ENCODE data around the gene SYCP2.

The SYCP2 gene

GRCh38 chr20:59835448-59836395, 97.7 kb downstream of the SYCP2 start:
- DNase-seq (ENCODE audit: low spot score) = peak; percentile 23
- in situ Hi-C loops (cut with MboI; ENCODE audit: low pct_unique_long_range_greater_than_20kb, low sequenced_read_pairs, unreplicated experiment) = no loop called here
- TF ChIP-seq CTCF (IDR thresholded peaks at IDR 0.05; ENCODE audit: extremely low read depth, insufficient read depth, missing control alignments) = no peak

DNA sequence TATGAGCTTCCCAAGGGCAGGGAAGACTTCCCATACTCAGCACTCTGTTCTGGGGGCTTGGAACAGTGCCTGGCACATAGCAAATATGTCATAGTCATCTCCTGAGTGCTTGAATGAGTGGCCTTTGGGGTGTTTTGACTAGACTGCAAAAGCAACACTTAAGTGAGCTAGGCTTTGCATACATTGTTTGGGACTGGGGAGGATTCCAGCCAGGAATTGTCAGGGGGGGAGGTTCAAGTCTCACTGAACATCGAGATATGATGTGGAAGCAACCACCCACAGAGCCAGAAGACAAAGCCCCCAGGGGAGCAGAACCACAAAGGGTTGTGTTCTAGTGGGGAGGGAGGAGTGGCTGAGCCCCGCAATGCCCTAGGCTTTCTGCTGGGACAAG, 98.4 kb downstream of the SYCP2 start:
- no peak for TF ChIP-seq CTCF (IDR thresholded peaks at IDR 0.05; ENCODE audit: extremely low read depth, insufficient read depth, missing control alignments)
- no peak for DNase-seq (ENCODE audit: low spot score)
- in situ Hi-C loops (cut with MboI; ENCODE audit: low pct_unique_long_range_greater_than_20kb, low sequenced_read_pairs, unreplicated experiment) = no loop called here

- TF ChIP-seq CTCF (IDR thresholded peaks at IDR 0.05; ENCODE audit: extremely low read depth, insufficient read depth, missing control alignments) = no peak
- in situ Hi-C loops (cut with MboI; ENCODE audit: low pct_unique_long_range_greater_than_20kb, low sequenced_read_pairs, unreplicated experiment) = no loop called here
- no peak for DNase-seq (ENCODE audit: low spot score)
These were observed 100.8 kb downstream of the SYCP2 start for GRCh38 chr20:59832406-59833363.

- no peak for TF ChIP-seq CTCF (IDR thresholded peaks at IDR 0.05; ENCODE audit: extremely low read depth, insufficient read depth, missing control alignments)
- no peak for DNase-seq (ENCODE audit: low spot score)
- in situ Hi-C loops (cut with MboI; ENCODE audit: low pct_unique_long_range_greater_than_20kb, low sequenced_read_pairs, unreplicated experiment) = no loop called here
These were observed 101.5 kb downstream of the SYCP2 start for GRCh38 chr20:59831916-59832270.

- in situ Hi-C loops (cut with MboI; ENCODE audit: low pct_unique_long_range_greater_than_20kb, low sequenced_read_pairs, unreplicated experiment) = no loop called here
- TF ChIP-seq CTCF (IDR thresholded peaks at IDR 0.05; ENCODE audit: extremely low read depth, insufficient read depth, missing control alignments) = no peak
- peak; percentile 47 for DNase-seq (ENCODE audit: low spot score)
These were observed 102.2 kb downstream of the SYCP2 start for GRCh38 chr20:59831024-59831915.

- no peak for DNase-seq (ENCODE audit: low spot score)
- in situ Hi-C loops (cut with MboI; ENCODE audit: low pct_unique_long_range_greater_than_20kb, low sequenced_read_pairs, unreplicated experiment) = no loop called here
- TF ChIP-seq CTCF (IDR thresholded peaks at IDR 0.05; ENCODE audit: extremely low read depth, insufficient read depth, missing control alignments) = no peak
These were observed 102.8 kb downstream of the SYCP2 start for GRCh38 chr20:59830665-59831023.
